IMR-90 (cell line): ENCODE results near the gene TMEM176A. TPM values are rescaled to one million over a fixed set of nuclear protein-coding genes. Genes with fewer than 3 reads are reported as not detected.
"Not testable (repeated sequence)": the region's sequence is repeated elsewhere in the genome, so short reads cannot be mapped to it uniquely, and the experiment has no call there.

Source experiments
- ATAC-seq: fragments of 200-7000 bp; cut with Tn5 transposase; 2 replicates; pipeline ENCODE4 v1.9.1; 2020; ENCODE audit warnings: low read depth, mild to moderate bottlenecking, moderate library complexity
- BruUV-seq: library from RNA; stranded (reverse); fragments of 400-500 nt; replicated peaks from 2 replicates; lab custom pipeline; 2021; lab: Mats Ljungman, UMichigan
- CTCF ChIA-PET: fragments of 300-600 bp; formaldehyde crosslinking; extraction: SDS; loops from one replicate; lab custom pipeline; 2021; ENCODE audit warnings: antibody characterized with exemption; lab: Yijun Ruan, JAX
- POLR2A ChIA-PET: fragments of 300-600 bp; sonication (Branson Sonifier 250); formaldehyde crosslinking; loops from one replicate; lab custom pipeline; 2022; ENCODE audit warnings: antibody characterized with exemption; ENCODE audit not compliant: unreplicated experiment; lab: Charles Lee
- DNase-seq: peaks from one replicate; pipeline ENCODE4 v3.0.0; 2013
- H2AFZ ChIP-seq: replicated peaks from 2 replicates; pipeline ENCODE3; 2013; ENCODE audit warnings: low read length, mild to moderate bottlenecking; ENCODE audit not compliant: poor library complexity
- H2AK5ac ChIP-seq: 2 replicates; pipeline ENCODE4 v1.6.1; 2013; ENCODE audit warnings: low read depth, low read length, inconsistent platforms
- H2AK9ac ChIP-seq: replicated peaks from 2 replicates; pipeline ENCODE3; 2013; ENCODE audit warnings: mild to moderate bottlenecking, low read depth, low read length, moderate library complexity; ENCODE audit not compliant: poor library complexity
- H2BK120ac ChIP-seq: 2 replicates; pipeline ENCODE4 v1.6.1; 2013; ENCODE audit warnings: low read depth, low read length, inconsistent platforms
- H2BK15ac ChIP-seq: 3 replicates; pipeline ENCODE4 v1.6.1; 2013; ENCODE audit warnings: low read depth, low read length, inconsistent platforms
- H2BK20ac ChIP-seq: 2 replicates; pipeline ENCODE4 v1.6.1; 2013; ENCODE audit warnings: low read depth, mild to moderate bottlenecking, inconsistent platforms, low read length, moderate library complexity
- H2BK5ac ChIP-seq: 2 replicates; pipeline ENCODE4 v1.6.1; 2013; ENCODE audit warnings: mild to moderate bottlenecking, low read depth, low read length, inconsistent platforms; ENCODE audit not compliant: poor library complexity, severe bottlenecking
- H3K14ac ChIP-seq: replicated peaks from 2 replicates; pipeline ENCODE4 v1.6.1; 2013; ENCODE audit warnings: low read depth, low read length, inconsistent platforms
- H3K18ac ChIP-seq: 2 replicates; pipeline ENCODE4 v1.6.1; 2013; ENCODE audit warnings: low read depth, low read length, control low read depth
- H3K23ac ChIP-seq: 2 replicates; pipeline ENCODE4 v1.6.1; 2013; ENCODE audit warnings: low read depth, low read length, inconsistent platforms
- H3K27ac ChIP-seq: 2 replicates; pipeline ENCODE4 v1.5.1; 2013; ENCODE audit warnings: mild to moderate bottlenecking, control low read depth, low read length; ENCODE audit not compliant: insufficient read depth
- H3K27me3 ChIP-seq: 2 replicates; pipeline ENCODE4 v1.6.1; 2013; ENCODE audit warnings: low read length; ENCODE audit not compliant: control insufficient read depth, insufficient read depth
- H3K36me3 ChIP-seq: 2 replicates; pipeline ENCODE4 v1.6.1; 2013; ENCODE audit warnings: low read length, mixed read lengths; ENCODE audit not compliant: control insufficient read depth, insufficient read depth
- H3K4ac ChIP-seq: 2 replicates; pipeline ENCODE4 v1.6.1; 2013; ENCODE audit warnings: low read depth, low read length, inconsistent platforms
- H3K4me1 ChIP-seq: 2 replicates; pipeline ENCODE4 v1.6.1; 2013; ENCODE audit warnings: low read length, mixed read lengths; ENCODE audit not compliant: control insufficient read depth, insufficient read depth
- H3K4me2 ChIP-seq: 2 replicates; pipeline ENCODE4 v1.6.1; 2013; ENCODE audit warnings: low read depth, mild to moderate bottlenecking, control low read depth, low read length, moderate library complexity
- H3K4me3 ChIP-seq: 2 replicates; pipeline ENCODE4 v1.5.1; 2013; ENCODE audit warnings: low read depth, mild to moderate bottlenecking, control low read depth, low read length, moderate library complexity; ENCODE audit not compliant: insufficient read depth
- H3K56ac ChIP-seq: 2 replicates; pipeline ENCODE4 v1.6.1; 2013; ENCODE audit warnings: low read length, inconsistent platforms; ENCODE audit not compliant: insufficient read depth; ENCODE audit errors: extremely low read depth
- H3K79me1 ChIP-seq, 2 experiments: 2 replicates each; pipeline ENCODE4 v1.6.1; 2013; ENCODE audit warnings: low read length in 2 of 2, inconsistent platforms in 1 of 2, low read depth in 1 of 2
- H3K9ac ChIP-seq: 2 replicates; pipeline ENCODE4 v1.6.1; 2013; ENCODE audit warnings: low read depth, low read length, control low read depth
- H3K9me1 ChIP-seq: 2 replicates; pipeline ENCODE4 v1.6.1; 2013; ENCODE audit warnings: low read length, inconsistent platforms; ENCODE audit not compliant: insufficient read depth
- H3K9me3 ChIP-seq: 2 replicates; pipeline ENCODE4 v1.6.1; 2013; ENCODE audit warnings: low read length; ENCODE audit not compliant: control insufficient read depth, insufficient read depth
- H4K20me1 ChIP-seq: 2 replicates; pipeline ENCODE4 v1.6.1; 2013; ENCODE audit warnings: low read length, inconsistent platforms; ENCODE audit not compliant: insufficient read depth
- H4K5ac ChIP-seq: 2 replicates; pipeline ENCODE4 v1.6.1; 2013; ENCODE audit warnings: mild to moderate bottlenecking, low read depth, low read length, control low read depth
- H4K8ac ChIP-seq, 2 experiments: 2 replicates each; pipeline ENCODE4 v1.6.1; 2013; ENCODE audit warnings: low read depth in 2 of 2, low read length in 2 of 2, control low read depth in 1 of 2, inconsistent platforms in 1 of 2
- H4K91ac ChIP-seq: 2 replicates; pipeline ENCODE4 v1.6.1; 2013; ENCODE audit warnings: low read depth, low read length, inconsistent platforms; ENCODE audit not compliant: insufficient read depth
- MAZ ChIP-seq: IDR thresholded peaks from 2 replicates; pipeline ENCODE4 v1.6.1; 2012; ENCODE audit warnings: low read depth, mild to moderate bottlenecking, low read length, improper control_type of control experiment, moderate library complexity, borderline replicate concordance
- MXI1 ChIP-seq: IDR thresholded peaks from 2 replicates; pipeline ENCODE4 v1.6.1; 2012; ENCODE audit warnings: low read depth, mild to moderate bottlenecking, low read length, moderate library complexity, borderline replicate concordance
- NFE2L2 ChIP-seq: fragments of 150-350 bp; IDR thresholded peaks from 2 replicates; pipeline ENCODE4 v1.6.1; 2016; ENCODE audit warnings: low read depth, mild to moderate bottlenecking, low read length
- POLR2A ChIP-seq: IDR thresholded peaks from 2 replicates; pipeline ENCODE4 v1.6.1; 2012; ENCODE audit warnings: mild to moderate bottlenecking, low read depth, low read length
- RAD21 ChIP-seq: IDR thresholded peaks from 2 replicates; pipeline ENCODE4 v1.6.1; 2012; ENCODE audit warnings: low read length, improper control_type of control experiment
- RCOR1 ChIP-seq: IDR thresholded peaks from 2 replicates; pipeline ENCODE4 v1.6.1; 2012; ENCODE audit warnings: mild to moderate bottlenecking, low read length, improper control_type of control experiment; ENCODE audit not compliant: insufficient replicate concordance
- SMC3 ChIP-seq: fragments of 150-350 bp; IDR thresholded peaks from 2 replicates; pipeline ENCODE4 v1.6.1; 2016; ENCODE audit warnings: low read depth, mild to moderate bottlenecking, antibody characterized with exemption, low read length, moderate library complexity
- WGBS, 2 experiments: methylation state at CpG; one replicate each; pipeline versions ENCODE4 v1.1.5 to v1.1.7; 2013; ENCODE audit warnings: missing lambda C conversion rate in 2 of 2; ENCODE audit not compliant: insufficient read length in 1 of 2; ENCODE audit errors: extremely low coverage in 2 of 2; 5-methylcytosine and 5-hydroxymethylcytosine counted together
- dilution Hi-C: fragments of 300-500 bp; cut with HindIII; formaldehyde crosslinking; loops from one replicate; pipeline ENCODE4 v1.14.3; 2018; ENCODE audit warnings: low sequenced_read_pairs; ENCODE audit not compliant: unreplicated experiment
- in situ Hi-C: fragments of 300-500 bp; cut with MboI; formaldehyde crosslinking; loops from 3 replicates; pipeline ENCODE4 v1.14.3; 2019; ENCODE audit warnings: low sequenced_read_pairs, inconsistent platforms, mixed read lengths
- intact Hi-C: fragments of 100-400 bp; cut with micrococcal nuclease; formaldehyde crosslinking; loops from 2 replicates; pipeline ENCODE4 v1.10.0; 2022
- polyA plus RNA-seq, 3 experiments: library from polyadenylated mRNA; depleted of rRNA; stranded (reverse); fragments of >200 nt; gene quantifications; 2 replicates each; pipeline ENCODE4 v1.2.3, GENCODE V29; 2012; ENCODE audit warnings: low replicate concordance in 1 of 3
- total RNA-seq: library from RNA; depleted of rRNA; stranded (reverse); fragments of >200 nt; gene quantifications from 2 replicates; pipeline ENCODE4 v1.2.3, GENCODE V29; 2012

The TMEM176A gene
- total and polyA plus RNA-seq, 2 of the 4 experiments (the other 2 are of a cell fraction): not detected

DNA sequence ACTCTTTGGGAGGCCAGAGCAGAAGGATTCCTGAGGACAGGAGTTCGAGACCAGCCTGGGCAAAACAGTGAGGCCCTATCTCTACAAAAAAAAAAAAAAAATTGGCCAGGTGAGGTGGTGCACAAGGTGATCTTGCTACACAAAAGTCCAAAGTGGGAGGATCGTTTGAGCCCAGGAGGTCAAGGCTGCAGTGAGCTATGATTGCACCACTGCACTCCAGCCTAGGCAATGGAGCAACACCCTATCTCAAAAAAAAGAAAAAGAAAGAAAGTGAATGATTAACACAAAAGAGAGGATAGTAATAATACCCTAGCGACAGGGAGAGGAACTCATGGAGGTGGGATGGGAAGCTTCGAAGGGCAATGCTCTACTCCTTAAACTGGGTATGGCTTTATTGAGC lies 30.8 kb upstream of the TMEM176A start:
- CTCF ChIA-PET: interaction anchor here (0.6 to 0.7 kb wide), 2 partner anchors 194 to 242 kb away, joined by 3 read pairs; no protein-coding TSS in a partner anchor
- H3K4me3 ChIP-seq: no peak overlapping the region

DNA sequence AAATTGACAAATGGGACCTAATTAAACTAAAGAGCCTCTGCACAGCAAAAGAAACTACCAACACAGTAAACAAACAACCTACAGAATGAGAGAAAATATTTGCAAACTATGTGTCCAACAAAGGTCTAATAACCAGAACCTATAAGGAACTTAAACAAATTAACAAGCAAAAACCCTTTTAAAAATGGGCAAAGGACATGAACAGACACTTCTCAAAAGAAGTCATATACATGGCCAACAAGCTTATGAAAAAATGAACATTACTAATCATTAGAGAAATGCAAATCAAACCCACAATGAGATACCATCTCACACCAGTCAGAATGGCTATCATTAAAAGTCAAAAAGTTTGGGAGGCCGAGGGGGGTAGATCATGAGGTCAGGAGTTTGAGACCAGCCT lies 26.4 kb upstream of the TMEM176A start:
- H3K56ac ChIP-seq, H4K8ac ChIP-seq, H2AK5ac ChIP-seq, H4K20me1 ChIP-seq, H2AFZ ChIP-seq, in situ Hi-C loops, H3K9ac ChIP-seq, H3K79me1 ChIP-seq, H3K4me3 ChIP-seq, dilution Hi-C loops, H3K9me3 ChIP-seq, POLR2A ChIA-PET, H2BK120ac ChIP-seq, H3K36me3 ChIP-seq, H3K9me1 ChIP-seq, H3K4me1 ChIP-seq, H2BK20ac ChIP-seq, H3K4me2 ChIP-seq, CTCF ChIA-PET, H4K91ac ChIP-seq, H3K23ac ChIP-seq, H3K27me3 ChIP-seq, ATAC-seq, H2BK5ac ChIP-seq, H2AK9ac ChIP-seq, BruUV-seq, H2BK15ac ChIP-seq, H4K5ac ChIP-seq, H3K18ac ChIP-seq, H3K14ac ChIP-seq, DNase-seq, H3K27ac ChIP-seq, H3K4ac ChIP-seq, intact Hi-C loops: not testable (repeated sequence)
- WGBS, 2 experiments: no CpG with 5 or more reads among the region's 1 CpG

More for the DNA sequence above, 30.8 kb upstream of the TMEM176A start:
- no peak overlapping the region for H3K18ac ChIP-seq
- H3K9me3 ChIP-seq: no peaks in the 10 kb centered on the region
- BruUV-seq: no TSS peak
- H2BK5ac ChIP-seq: no peak overlapping the region
- dilution Hi-C loops (no loop called here), intact Hi-C loops (no loop called here), in situ Hi-C loops (no loop called here)
- H4K8ac ChIP-seq: no peak overlapping the region
- no peak overlapping the region for H4K5ac ChIP-seq
- H3K14ac ChIP-seq: no peak overlapping the region
- no peak overlapping the region for H2AK5ac ChIP-seq
- no peak overlapping the region for H2AK9ac ChIP-seq
- H3K79me1 ChIP-seq: no peaks in the 10 kb centered on the region
- H3K36me3 ChIP-seq: peaks cover 5% of the 10 kb centered on the region; the same call in 1 of the 2 replicates
- no peak overlapping the region for H2AFZ ChIP-seq
- no peak overlapping the region for H3K56ac ChIP-seq
- H3K4me2 ChIP-seq: no peak overlapping the region
- no peaks in the 10 kb centered on the region for H3K9me1 ChIP-seq
- TF ChIP-seq MAZ: no peak
- TF ChIP-seq SMC3: no peak
- no peak for TF ChIP-seq POLR2A
- no peak for TF ChIP-seq NFE2L2
- TF ChIP-seq RCOR1: no peak
- no peak for TF ChIP-seq MXI1
- TF ChIP-seq RAD21: no peak
- H3K9ac ChIP-seq: no peak overlapping the region
- ATAC-seq: no peak
- H2BK120ac ChIP-seq: no peak overlapping the region
- no peak overlapping the region for H2BK15ac ChIP-seq
- H3K27me3 ChIP-seq: no peaks in the 10 kb centered on the region
- H2BK20ac ChIP-seq: no peak overlapping the region
- no peak overlapping the region for H3K27ac ChIP-seq
- POLR2A ChIA-PET: no interaction called here
- WGBS, 2 experiments: no CpG with 5 or more reads among the region's 4 CpGs
- DNase-seq: no peak
- no peaks in the 10 kb centered on the region for H3K4me1 ChIP-seq
- H4K91ac ChIP-seq: no peak overlapping the region
- H4K20me1 ChIP-seq: no peaks in the 10 kb centered on the region
- H3K23ac ChIP-seq: no peak overlapping the region
- H3K4ac ChIP-seq: no peak overlapping the region
